GM19023 (cell line): ENCODE results near the gene SRPX.

Experiments
- ATAC-seq: cut with Tn5 transposase; IDR thresholded peaks from one replicate; pipeline ENCODE4 v1.9.1; 2021; ENCODE audit warnings: mild to moderate bottlenecking, moderate library complexity; ENCODE audit not compliant: unreplicated experiment

SRPX gene

DNA sequence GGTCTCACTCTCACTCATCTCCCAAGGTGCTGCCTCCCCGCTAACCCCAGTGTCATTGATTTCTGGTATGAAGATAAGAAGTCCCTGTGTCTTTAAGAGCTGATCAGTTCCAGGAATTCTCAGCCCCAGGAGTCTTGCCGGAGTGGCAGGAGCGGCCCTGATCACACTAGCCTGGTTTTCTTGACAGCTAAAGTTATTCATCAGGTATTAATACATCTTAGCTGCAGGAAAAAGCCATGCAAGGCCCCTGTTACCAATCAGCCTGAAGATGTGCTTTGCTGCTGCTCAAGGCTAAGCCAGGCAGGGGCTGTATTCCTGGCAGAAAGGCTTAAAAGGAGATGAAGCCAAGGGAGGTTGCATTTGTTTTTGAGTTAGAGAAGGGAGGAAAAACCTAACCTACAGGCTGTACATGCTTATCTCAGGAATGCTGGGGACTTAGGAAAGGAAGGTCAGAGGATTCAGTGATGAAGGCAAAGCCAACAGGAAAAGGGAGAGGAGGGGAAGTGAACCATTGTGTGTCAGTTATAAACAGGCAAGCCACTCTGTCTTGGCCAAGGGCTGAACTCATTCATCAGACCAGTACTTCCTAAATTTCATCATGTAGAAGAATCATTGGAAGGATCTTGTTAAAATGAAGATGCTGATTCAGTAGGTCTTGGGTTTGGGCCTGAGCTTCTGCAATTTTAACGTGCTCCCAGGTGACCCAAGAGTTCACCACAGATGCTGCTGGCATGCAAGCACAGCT is 8.6 kb downstream of the SRPX start:
- no peak for ATAC-seq

DNA sequence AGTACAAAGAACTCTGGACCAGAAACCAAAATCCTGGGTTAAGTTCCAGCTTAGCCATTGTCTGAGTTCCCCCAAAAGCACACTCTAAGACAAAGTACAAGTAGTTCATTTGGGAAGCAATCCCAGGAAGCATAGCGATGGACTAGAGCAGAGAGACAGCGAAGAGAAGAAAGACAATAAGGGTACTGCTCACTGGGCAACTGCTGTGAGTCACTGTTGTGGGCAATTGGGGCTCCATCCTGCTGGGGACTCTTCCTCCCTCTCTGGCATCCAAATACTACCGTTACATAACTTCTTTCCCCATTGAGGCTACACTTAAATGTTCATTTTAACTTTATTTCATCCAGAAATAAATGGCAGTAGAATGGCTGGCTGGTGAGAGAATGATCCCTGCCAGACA is 14.1 kb downstream of the SRPX start:
- ATAC-seq = no peak

DNA sequence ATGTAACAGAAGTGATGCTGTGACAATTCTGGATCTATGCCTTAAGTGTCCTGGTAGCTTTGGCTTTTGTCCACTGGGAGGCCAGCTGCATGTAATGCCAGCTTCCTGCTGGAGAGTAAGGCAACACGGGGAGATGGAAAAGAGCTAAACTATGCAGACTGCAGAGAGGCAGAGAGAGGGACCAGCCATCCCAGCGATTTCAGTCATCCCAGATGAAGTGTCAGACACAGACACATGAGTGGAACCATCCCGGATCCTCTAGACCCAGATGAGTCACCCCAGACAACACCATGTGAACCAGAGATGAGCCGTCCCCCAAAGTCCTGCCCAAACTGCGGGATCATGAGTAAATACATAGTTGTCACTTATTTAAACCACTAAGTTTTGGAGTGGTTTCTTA is 14.6 kb downstream of the SRPX start:
- ATAC-seq = no peak

DNA sequence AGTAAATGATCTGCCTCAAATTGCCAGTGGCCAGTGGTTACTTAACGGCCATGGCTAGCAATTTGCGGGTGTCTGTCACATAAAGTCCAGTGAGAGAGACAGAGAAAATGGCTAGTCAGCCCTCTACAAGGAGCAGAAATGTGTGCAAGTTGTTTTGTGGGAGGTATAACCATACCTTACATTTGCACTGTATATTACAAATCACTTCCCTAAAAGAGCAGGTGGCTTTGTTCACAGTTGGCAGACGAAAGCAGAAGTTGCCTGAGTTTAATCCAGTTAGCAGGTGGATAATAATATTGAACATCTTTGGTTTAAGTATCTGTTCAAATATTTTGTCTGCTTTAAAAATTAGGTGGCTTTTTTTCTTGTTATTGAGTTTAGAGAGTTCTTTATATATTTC is 15.6 kb downstream of the SRPX start:
- no peak for ATAC-seq

DNA sequence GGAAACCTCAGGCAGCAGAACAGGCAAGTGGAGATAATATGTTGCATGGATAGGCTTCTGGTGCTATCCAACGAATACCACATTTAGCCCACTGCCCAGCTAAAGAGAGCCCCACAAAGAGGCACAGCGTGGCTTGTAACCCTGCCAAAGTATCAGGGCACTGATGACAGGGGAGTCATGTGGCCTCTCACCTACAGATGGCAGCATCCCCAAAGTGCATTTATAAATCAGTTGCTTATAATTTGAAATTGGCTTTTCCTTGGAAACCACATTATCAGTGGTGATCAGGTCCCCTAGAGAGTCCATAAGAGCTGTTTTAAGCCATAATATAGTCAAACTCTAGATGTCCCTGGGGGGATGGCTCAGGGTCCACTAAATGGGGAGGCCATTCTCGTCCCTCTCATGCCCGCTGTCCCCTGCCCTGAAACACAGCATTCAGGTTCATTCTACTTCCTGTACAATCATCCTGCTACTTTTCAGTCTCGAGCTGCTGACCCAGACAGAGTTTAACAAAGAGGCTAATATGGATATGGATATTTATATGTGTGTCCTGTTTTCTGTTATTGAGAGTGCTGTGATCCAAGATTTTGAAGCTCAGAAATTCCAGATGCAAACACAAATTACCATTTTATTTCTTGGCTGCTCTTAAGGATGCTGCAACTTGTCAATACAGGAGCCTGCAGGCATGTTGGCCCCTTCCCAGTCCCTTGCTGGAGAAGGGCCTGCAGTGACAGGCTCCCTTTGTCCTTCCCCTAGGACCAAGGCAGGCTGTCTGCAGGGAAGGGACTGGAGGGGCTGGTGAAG is 28.5 kb downstream of the SRPX start:
- no peak for ATAC-seq

DNA sequence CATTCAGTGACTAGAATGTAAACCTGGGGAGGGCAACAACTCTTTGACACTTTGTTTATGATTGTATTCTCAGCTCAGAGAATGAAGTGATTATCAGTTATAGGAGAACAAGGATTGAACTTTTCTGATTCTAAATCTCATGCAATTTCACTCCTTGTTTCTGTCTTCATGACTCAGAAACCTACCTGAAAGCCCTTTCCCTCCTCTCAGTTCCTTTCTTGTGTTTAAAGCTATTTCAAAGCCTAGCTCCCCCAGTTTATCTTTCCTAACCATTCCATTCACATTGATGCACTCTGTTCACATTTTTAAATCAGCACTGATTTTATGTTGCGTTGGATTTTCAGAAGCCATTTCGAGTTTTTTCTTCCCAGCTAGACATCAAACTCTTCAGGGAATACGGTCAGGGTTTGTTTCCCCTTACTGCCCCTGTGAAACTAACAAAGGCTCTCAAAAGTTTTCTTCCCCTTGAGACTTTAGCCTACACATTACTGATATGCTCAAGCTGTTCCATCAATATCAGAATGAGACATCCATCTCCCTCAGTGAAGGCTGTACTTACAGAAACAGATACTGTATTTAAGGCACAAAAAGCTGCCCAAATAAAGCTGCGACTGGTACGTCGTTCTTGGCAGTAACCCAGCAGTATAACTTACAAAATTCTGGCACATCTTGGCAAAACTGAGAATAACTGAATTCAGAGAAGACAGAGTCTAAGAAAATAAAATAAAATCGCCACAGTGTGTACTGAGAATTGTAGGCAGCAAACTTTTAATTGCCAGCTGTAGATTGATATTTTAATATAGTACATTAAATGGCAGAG is 31.0 kb downstream of the SRPX start:
- no peak for ATAC-seq

DNA sequence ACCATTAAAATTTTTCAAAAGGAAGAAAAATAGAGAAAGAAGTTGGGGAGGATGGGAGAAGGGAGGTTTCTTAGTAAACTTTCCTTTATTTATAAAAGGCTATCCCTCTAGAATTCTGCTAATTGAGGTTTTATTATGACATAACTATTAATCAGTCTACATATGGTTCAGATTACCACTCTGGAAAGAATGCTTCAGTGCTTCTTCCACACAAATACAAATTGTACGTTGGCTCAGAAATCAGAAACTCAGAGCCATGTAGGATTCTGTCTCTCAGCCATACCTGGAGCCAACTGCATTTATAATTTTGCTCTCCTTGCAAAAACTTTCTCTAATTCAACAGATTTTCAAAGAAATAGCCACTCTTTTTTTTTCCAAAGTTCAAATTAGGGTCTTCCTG is 37.1 kb downstream of the SRPX start:
- no peak for ATAC-seq

DNA sequence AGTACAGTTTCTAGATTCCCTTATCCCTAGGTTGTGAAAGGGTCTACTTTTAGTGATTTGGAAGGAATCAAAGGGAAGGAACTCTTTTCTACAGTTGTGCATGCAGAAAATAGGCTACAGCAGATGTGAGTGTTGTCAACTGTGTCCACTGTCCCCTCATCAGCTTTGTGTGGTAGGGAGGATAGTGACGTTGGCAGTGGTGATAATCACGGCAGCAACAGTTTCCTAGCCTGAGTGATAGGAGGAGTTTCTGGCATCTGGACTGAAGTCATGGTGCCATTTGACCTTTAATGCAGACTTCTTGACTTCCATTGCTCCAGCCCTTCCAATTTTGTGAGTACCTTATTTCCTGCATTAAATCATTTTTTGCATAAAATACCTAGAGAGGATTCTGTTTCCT is 39.3 kb downstream of the SRPX start:
- no peak for ATAC-seq

DNA sequence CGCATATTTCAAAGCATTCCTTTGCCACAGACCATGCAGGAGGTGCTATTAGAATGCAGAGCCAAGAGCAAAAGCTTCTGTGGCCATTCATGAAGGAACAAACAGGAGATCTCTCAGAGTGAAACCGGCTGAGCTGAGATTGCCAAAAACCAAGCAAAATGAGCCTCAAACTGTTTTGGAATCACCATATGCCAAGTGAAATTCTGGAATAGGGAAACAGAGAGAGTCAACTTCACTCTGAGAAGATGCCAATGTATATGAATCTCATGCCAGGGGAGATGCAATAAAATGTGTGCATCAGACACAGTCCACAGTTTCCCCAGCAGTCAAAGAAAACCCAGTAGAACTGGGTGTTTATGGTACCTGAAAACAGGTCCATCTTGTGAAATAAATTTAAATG is 42.3 kb downstream of the SRPX start:
- no peak for ATAC-seq

DNA sequence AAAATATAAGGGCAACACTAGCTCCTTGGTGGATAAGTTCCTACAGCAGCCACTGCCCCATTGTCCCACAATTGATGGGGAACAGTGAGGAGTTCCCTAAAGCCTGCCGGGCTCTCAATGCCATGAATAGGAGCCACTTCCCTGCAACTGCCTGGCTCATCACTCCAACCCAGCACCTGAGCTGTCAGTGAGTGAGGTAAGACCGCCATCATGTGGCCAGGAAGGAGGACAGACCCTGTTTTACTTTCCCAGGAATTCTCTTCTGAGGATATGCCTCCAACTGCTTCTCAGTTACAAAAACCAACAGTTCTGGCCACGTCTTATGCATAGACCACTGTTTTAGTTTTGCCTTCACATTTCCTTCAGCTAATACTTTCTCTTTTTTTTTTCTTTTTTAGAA is 45.5 kb downstream of the SRPX start:
- ATAC-seq = no peak

DNA sequence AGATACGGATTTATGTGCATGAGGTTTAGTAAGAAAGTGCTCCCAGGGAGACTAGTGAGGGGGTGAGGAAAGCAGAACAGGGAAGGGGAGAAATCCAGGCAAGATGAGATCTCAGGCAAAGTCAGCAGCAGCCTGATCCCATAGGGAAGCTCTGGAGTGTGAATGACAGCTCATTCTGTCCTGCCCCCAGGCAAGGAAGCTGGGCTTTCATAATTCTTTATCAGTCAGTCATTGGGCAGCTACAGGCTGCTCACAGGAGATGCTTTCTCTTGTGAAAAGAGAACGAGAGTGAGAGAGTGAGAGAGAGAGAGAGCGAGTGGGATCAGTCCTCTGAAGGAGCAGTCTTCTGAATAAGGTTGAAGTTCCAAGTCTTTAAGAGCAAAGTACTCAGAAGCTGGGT is 48.1 kb downstream of the SRPX start:
- no peak for ATAC-seq

DNA sequence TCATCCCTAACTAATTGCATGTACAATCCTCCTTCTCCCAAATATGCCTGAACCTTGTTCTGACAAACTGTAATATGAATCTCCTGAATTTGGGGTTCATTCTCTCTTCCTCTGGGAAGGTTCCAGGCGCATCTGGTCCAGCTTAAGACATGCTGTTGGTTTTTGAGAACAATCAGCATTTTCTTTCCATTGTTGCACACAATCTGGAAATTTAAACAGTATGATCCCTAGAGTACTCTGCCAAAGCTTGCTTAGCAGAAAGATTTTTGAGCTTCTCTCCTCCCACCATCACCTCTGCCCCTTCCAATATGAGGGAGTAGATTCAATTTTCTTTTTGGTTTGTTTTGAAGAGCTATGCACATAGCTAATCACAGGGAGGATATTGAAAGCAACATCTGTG is 50.1 kb downstream of the SRPX start:
- ATAC-seq = no peak

DNA sequence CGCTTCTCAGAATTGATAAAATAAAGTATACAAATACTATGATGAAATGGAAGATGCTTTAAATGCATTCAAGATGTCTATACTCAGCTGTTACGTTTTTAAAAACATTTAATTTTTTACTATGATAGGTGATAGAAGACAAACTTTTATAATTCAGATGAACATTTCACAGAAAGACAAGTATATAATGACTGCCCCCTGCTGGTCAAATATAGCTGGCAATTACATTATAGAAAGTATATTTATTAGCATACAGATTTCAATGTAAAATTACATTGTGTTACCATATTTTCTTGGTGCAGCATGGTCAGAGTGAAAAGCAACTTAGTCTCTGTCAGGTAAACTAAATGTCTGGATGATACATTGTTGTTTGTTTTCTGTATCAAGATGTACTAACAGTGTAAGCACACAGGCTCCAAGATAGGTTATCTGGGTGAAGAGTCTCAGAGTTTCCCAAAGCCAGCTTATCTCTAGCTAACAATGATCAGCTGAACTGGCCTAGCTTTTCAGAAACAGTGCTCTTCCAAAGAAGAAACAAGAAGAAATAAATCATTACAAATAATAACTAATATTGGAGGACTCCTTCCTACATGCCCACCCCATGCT is 54.1 kb downstream of the SRPX start:
- ATAC-seq = no peak

DNA sequence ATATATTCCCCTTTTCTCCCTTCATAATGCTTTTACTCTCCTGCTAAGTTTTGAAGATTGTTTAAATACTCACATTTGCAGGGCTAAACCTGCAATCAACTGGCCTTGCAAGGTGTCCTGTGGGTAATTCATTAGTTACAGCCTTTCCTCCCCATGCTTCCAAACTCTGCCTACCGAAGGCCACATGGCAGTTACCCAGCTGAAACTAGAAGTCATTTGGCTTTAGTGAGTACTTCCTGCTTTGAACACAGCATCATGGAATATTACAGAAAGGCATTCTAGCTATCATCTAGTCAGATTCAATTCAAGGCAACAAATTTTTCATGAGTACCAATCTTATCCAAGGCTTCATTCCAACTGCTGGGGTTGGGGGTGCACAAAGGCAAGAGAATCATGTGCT is 55.6 kb downstream of the SRPX start:
- no peak for ATAC-seq

DNA sequence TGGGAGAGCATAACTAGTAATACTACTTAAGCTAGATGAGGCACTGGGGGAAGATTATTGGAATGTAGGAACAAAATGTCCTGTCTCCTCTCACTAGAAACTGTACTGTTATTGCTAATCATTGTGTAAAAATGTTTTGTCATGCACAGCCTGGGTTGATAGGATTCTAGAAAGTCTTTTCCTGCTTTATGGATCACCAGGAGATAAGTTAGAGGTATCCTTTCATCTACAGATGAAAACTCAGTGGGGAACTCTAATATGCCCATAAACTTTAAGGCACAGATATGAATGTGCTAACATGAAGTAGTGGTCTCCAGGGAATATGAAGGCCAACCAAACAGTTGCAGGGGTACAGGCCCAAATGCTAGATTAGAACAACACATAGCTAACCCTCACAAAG is 57.5 kb downstream of the SRPX start:
- ATAC-seq = no peak

DNA sequence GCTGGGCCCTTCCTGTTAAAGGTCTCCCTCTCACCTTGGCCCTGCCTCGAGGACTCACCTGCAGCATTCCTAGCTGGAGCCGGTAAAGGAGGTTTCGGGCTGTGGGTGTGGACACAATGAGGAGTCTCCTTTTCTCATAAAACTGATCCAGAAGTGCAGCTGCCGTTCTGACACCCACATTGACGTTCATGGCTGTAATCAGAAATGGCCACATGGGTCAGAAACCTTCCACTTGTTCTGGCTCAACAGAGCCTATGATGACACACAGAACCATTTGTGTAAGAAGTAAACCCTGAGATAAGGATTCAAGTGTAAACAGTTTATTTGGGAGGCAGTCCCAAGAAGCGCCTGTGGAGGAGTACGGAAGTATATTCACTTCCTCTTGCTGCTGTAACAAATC is 63.8 kb downstream of the SRPX start:
- ATAC-seq = no peak

DNA sequence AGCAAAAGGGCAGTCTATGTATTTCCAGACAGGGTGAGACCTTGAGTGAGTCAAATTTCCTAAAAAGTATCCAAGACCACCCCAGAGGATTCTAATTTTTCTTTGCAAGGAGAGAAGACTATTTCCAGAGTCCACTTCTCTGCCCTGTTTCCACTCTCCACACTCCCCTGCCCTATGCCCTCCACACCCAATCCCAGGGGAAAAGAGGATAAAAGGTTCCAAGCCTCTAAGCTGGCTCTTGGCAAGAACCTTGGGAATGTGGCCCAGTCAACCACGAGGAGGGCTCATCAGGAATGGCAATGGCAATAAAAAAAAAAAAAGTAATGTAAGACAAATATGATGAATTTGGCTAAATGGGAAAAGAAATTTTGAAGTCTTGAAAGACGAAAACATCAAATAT is 65.9 kb downstream of the SRPX start:
- no peak for ATAC-seq

DNA sequence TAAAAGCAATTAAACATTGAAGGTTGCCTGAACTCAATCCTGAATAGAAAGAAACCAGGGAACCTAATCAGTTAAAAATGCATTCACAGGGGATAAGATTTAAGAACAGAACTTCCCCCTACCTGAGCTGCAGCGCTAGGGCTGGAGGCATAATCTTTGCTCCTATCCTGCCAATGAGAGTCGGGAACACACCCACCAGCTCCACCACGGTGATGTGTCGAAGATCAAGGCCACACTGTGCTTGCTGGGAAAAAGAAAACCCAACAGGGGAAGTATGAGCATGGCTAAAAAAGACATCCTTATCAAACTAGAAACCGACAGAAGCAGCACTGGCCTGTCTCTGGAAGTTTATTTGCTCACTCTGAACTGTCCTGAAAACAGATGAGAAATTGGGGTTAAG is 66.3 kb downstream of the SRPX start:
- ATAC-seq = no peak

DNA sequence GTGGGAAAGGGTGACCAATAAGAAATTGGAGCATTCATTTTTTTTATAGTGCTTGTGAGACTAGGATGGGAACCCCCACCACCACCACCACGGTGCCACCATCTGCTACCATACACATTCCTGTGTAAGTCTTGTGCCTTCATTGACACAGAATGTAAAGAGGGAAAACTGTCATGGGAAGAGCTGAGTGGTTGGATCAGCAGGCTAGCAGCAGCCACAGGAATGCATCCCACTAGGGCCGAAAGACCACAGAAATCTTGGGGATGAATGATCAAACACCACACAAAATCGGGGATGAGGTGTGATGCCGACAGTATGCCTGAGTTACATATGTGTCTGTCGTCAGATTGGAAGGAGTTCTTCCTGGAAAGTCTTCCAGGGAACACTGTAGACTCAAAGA is 69.2 kb downstream of the SRPX start:
- ATAC-seq = no peak

DNA sequence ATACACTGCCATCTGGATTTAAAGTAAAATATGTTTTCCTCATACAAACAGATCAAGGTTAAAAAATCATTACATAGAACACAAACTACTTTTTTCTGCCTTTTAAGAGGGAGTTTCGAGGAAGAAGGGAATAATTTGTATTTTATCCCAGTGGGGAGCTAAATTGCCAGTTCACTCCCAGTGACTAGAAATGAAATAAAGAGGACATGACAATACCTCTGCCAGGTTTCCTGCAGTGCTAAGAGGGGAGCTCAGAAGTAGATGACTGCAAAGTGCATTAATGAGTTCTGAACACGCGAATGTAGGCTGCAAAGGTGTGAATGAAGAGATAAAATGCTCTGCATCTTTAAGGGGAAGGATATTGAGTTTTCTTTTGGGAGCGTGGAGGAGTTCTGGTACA is 69.7 kb downstream of the SRPX start:
- no peak for ATAC-seq

DNA sequence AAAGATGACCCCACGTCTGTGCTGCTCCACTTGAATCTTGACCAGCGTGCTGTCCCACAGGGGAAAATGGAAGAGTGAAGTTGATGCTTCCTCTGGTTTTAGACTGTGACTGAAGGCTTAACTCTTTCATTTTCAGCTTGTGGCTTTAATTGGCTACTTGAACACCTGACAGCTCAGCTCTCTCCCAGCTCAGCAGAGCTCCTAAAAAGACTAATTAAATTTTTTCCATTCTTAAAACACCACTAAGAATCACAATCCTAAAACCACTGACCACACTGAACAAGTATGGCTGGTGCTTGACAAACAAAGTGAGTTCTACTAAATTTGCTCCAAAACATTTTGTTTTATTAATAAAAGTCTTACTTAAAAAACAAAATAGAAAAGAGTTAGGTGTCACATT is 71.7 kb downstream of the SRPX start:
- no peak for ATAC-seq
